Measurements from ENCODE around the gene GKN1. TPM values are rescaled to one million over a fixed set of nuclear protein-coding genes. Genes with fewer than 3 reads are reported as not detected.

Gene GKN1
- total and polyA plus RNA-seq, 7 experiments from 2014 or later = not detected

DNA sequence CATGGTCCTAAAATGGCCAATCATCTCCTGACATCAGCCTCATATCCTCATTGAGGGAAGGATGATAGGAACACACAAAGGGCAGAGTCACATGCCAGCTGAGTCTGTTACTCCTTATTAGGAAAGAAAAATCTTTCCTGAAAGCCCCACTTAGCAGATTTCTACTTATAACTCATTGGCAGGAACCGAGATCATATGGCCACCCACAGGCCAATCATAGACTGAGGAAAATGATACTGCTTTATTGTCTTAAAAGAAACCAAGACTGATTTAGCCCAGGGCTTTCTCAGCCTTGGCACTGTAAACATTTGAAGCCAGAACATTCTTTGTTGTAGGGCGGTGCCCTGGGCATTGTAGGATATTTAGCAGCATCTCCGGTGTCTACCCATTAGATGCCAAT, 40.4 kb upstream of the GKN1 start:
- no peaks in the 10 kb centered on the region for H3K4me1 Mint-ChIP-seq
- intact Hi-C loops (cut with micrococcal nuclease) = no loop called here

DNA sequence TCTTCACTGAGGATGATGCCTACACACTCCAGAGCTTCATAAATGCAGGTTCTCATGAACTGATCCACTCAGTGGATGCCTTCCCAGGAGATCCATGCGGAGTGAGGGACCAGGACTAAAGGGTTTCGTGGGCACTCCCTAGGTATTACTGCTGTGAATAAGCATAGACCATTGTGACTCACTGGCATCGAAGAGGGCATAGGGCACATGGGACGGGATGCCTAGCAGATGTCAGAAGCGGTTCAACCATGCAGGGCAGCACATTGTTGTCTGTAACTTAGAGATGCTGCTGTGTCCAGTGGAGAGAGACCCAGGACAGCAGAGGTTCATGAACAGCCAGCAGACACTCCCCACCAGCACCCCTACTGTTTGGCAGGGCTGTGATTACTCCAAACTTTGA, 39.0 kb upstream of the GKN1 start:
- CTCF ChIA-PET = interaction anchor here (0.6 to 1.2 kb wide), 2 partner anchors 9 to 24 kb away, joined by 3 to 5 read pairs; no protein-coding TSS in a partner anchor
- H3K36me3 ChIP-seq (ENCODE audit: control insufficient read depth in 2 of 3, insufficient read depth in 3 of 3, low read length in 3 of 3) = no peaks in the 10 kb centered on the region
- intact Hi-C loops (cut with micrococcal nuclease) = no loop called here
- Mint-ChIP-seq H3K27ac (no peak overlapping the region), H3K36me3 (no peaks in the 10 kb centered on the region), H3K4me3 (no peak overlapping the region), H3K4me1 (no peaks in the 10 kb centered on the region), H3K9me3 (peaks cover 0 to 6% (median 0%) of the 10 kb centered on the region in 11 donors), H3K27me3 (peaks cover 0 to 55% (median 6%) of the 10 kb centered on the region in 5 donors)
- no peaks in the 10 kb centered on the region for H3K9me3 ChIP-seq (ENCODE audit: control insufficient read depth in 2 of 3, low read length in 3 of 3)
- no peaks in the 10 kb centered on the region for H3K4me1 ChIP-seq (ENCODE audit: control insufficient read depth in 2 of 2, insufficient read depth in 2 of 2, low read length in 2 of 2)
- H3K4me3 ChIP-seq (ENCODE audit: low read length) = no peak overlapping the region
- peaks cover 0 to 4% of the 10 kb centered on the region in 2 donors for H3K27me3 ChIP-seq (ENCODE audit: control insufficient read depth in 2 of 2, insufficient read depth in 2 of 2, low read length in 2 of 2)
- DNase-seq (no peak), ATAC-seq (no peak)
- POLR2A ChIA-PET = no interaction called here
- H3K27ac ChIP-seq (ENCODE audit: low read depth, low read length) = no peak overlapping the region

More for the DNA sequence above, 40.4 kb upstream of the GKN1 start:
- ChIA-PET POLR2A (no interaction called here), CTCF (interaction anchor here (0.8 to 1.8 kb wide), 3 partner anchors 8 to 447 kb away, joined by 4 to 9 read pairs (median 5); no protein-coding TSS in a partner anchor)
- H3K36me3 Mint-ChIP-seq = no peaks in the 10 kb centered on the region
- Histone ChIP-seq H3K36me3 (ENCODE audit: control insufficient read depth in 2 of 3, insufficient read depth in 3 of 3, low read length in 3 of 3) (no peaks in the 10 kb centered on the region), H3K4me1 (ENCODE audit: control insufficient read depth in 2 of 2, insufficient read depth in 2 of 2, low read length in 2 of 2) (no peaks in the 10 kb centered on the region), H3K4me3 (ENCODE audit: low read length) (no peak overlapping the region), H3K27me3 (ENCODE audit: control insufficient read depth in 2 of 2, insufficient read depth in 2 of 2, low read length in 2 of 2) (peaks cover 0 to 4% of the 10 kb centered on the region in 2 donors), H3K9me3 (ENCODE audit: control insufficient read depth in 2 of 3, low read length in 3 of 3) (no peaks in the 10 kb centered on the region), H3K27ac (ENCODE audit: low read depth, low read length) (no peak overlapping the region)
- H3K4me3 Mint-ChIP-seq = no peak overlapping the region
- no peak overlapping the region for H3K27ac Mint-ChIP-seq
- ATAC-seq (no peak), DNase-seq (no peak)
- peaks cover 0 to 53% (median 4%) of the 10 kb centered on the region in 5 donors for H3K27me3 Mint-ChIP-seq
- H3K9me3 Mint-ChIP-seq = peaks cover 0 to 6% (median 0%) of the 10 kb centered on the region in 11 donors

DNA sequence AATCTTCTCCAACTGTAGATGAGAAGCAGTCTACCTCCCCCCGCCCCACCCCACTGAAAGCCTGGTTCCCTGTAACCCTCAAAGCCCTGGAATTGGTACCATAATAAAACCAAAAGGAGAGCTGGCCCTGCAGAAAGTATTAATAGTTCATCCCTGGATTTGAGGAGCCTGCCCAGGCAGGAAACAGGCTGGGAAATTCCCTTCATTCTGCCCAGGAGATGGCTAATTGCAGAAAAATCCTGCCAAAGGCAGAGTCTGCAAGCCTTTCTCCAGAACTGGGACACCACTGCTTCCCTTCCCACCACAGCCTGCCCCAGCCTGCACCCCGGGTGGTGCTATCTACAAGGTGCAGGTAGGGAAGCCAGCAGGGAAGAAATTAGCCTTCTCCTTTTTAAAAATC, 38.0 kb upstream of the GKN1 start:
- Mint-ChIP-seq H3K27ac (no peak overlapping the region), H3K4me1 (no peaks in the 10 kb centered on the region), H3K9me3 (peaks cover 0 to 6% (median 0%) of the 10 kb centered on the region in 11 donors), H3K27me3 (peaks cover 0 to 59% (median 8%) of the 10 kb centered on the region in 5 donors), H3K4me3 (no peak overlapping the region), H3K36me3 (no peaks in the 10 kb centered on the region)
- DNase-seq (no peak), ATAC-seq (no peak)
- Histone ChIP-seq H3K27me3 (ENCODE audit: control insufficient read depth in 2 of 2, insufficient read depth in 2 of 2, low read length in 2 of 2) (peaks cover 0 to 4% of the 10 kb centered on the region in 2 donors), H3K4me1 (ENCODE audit: control insufficient read depth in 2 of 2, insufficient read depth in 2 of 2, low read length in 2 of 2) (no peaks in the 10 kb centered on the region), H3K9me3 (ENCODE audit: control insufficient read depth in 2 of 3, low read length in 3 of 3) (no peaks in the 10 kb centered on the region), H3K36me3 (ENCODE audit: control insufficient read depth in 2 of 3, insufficient read depth in 3 of 3, low read length in 3 of 3) (no peaks in the 10 kb centered on the region), H3K4me3 (ENCODE audit: low read length) (no peak overlapping the region), H3K27ac (ENCODE audit: low read depth, low read length) (no peak overlapping the region)
- intact Hi-C loops (cut with micrococcal nuclease) = no loop called here
- ChIA-PET POLR2A (no interaction called here), CTCF (interaction anchor here (1.0 kb wide), 1 partner anchor 9 kb away, joined by 3 read pairs; no protein-coding TSS in a partner anchor)

DNA sequence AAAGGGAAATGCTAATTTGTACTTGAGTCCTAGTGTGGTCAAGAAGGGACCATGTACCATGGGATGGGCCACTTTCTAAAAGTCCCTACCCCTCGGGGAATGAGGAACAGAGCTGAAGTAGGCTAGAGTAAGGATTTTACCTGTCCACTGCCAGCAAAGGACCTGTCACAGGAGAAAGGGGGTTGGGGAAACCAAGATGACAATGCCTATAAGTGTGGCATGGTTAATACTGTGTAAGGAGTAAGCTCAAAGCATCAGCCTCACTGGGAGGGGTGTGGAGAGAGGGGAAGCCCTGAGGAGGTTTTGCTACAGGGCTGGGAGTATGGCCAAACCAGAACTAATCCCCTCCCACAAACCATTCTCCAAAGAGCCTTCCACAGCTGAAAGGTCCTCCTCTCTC, 37.5 kb upstream of the GKN1 start:
- H3K4me1 ChIP-seq (ENCODE audit: control insufficient read depth in 2 of 2, insufficient read depth in 2 of 2, low read length in 2 of 2) = no peaks in the 10 kb centered on the region
- H3K4me1 Mint-ChIP-seq = no peaks in the 10 kb centered on the region
- no peaks in the 10 kb centered on the region for H3K36me3 ChIP-seq (ENCODE audit: control insufficient read depth in 2 of 3, insufficient read depth in 3 of 3, low read length in 3 of 3)
- H3K9me3 Mint-ChIP-seq = peaks cover 0 to 6% (median 0%) of the 10 kb centered on the region in 11 donors
- peaks cover under 1 to 61% (median 12%) of the 10 kb centered on the region in 5 donors for H3K27me3 Mint-ChIP-seq
- no peak for DNase-seq
- intact Hi-C loops (cut with micrococcal nuclease) = no loop called here
- no peak overlapping the region for H3K27ac Mint-ChIP-seq
- H3K27ac ChIP-seq (ENCODE audit: low read depth, low read length) = no peak overlapping the region
- H3K36me3 Mint-ChIP-seq = no peaks in the 10 kb centered on the region
- no peak overlapping the region for H3K4me3 ChIP-seq (ENCODE audit: low read length)
- ChIA-PET CTCF (interaction anchor here (0.6 to 1.0 kb wide), 2 partner anchors 10 to 184 kb away, joined by 3 read pairs; no protein-coding TSS in a partner anchor), POLR2A (no interaction called here)
- H3K4me3 Mint-ChIP-seq = no peak overlapping the region
- no peaks in the 10 kb centered on the region for H3K9me3 ChIP-seq (ENCODE audit: control insufficient read depth in 2 of 3, low read length in 3 of 3)
- no peak for ATAC-seq
- peaks cover 0 to 4% of the 10 kb centered on the region in 2 donors for H3K27me3 ChIP-seq (ENCODE audit: control insufficient read depth in 2 of 2, insufficient read depth in 2 of 2, low read length in 2 of 2)

DNA sequence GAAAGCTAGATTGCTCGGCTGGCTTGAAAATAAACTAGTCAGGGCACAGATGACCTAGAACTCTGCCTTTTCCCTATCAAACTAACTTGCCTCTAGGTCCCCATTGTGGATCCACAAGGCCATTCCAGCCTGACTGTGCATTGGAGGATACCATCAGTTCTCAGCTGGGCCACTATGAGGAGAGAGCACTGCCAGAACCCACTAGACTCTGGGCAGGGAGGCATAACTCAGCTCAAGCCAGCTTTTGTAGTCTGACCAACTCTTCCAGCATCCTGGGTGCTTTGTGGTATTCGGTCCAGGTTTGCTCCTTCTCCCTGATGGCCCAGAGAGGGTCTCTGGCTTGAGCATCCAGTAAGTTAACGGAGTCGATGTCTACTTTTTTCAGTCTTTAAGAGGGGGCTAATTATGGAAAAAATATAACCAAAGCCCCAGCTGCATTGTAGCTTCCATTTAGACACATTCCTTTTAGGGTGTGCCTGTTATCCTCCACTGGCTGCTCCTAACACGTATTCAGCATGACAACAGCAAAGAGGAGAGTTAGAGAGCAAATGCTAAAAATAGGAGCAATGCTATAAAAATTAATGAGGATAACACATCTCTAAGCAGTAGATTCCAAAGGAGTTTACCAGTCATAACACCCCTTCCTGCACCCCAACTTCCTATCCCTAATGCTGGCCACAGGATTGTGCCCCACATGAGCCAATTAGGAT, 36.9 kb upstream of the GKN1 start:
- H3K9me3 Mint-ChIP-seq = peaks cover 0 to 6% (median 0%) of the 10 kb centered on the region in 11 donors
- Histone ChIP-seq H3K4me3 (ENCODE audit: low read length) (no peak overlapping the region), H3K27ac (ENCODE audit: low read depth, low read length) (no peak overlapping the region), H3K9me3 (ENCODE audit: control insufficient read depth in 2 of 3, low read length in 3 of 3) (no peaks in the 10 kb centered on the region), H3K27me3 (ENCODE audit: control insufficient read depth in 2 of 2, insufficient read depth in 2 of 2, low read length in 2 of 2) (peaks cover 0 to 4% of the 10 kb centered on the region in 2 donors), H3K36me3 (ENCODE audit: control insufficient read depth in 2 of 3, insufficient read depth in 3 of 3, low read length in 3 of 3) (no peaks in the 10 kb centered on the region), H3K4me1 (ENCODE audit: control insufficient read depth in 2 of 2, insufficient read depth in 2 of 2, low read length in 2 of 2) (no peaks in the 10 kb centered on the region)
- no peaks in the 10 kb centered on the region for H3K36me3 Mint-ChIP-seq
- no peak overlapping the region for H3K27ac Mint-ChIP-seq
- peaks cover 6 to 67% (median 16%) of the 10 kb centered on the region in 5 donors for H3K27me3 Mint-ChIP-seq
- intact Hi-C loops (cut with micrococcal nuclease) = no loop called here
- ATAC-seq (no peak), DNase-seq (no peak)
- no peaks in the 10 kb centered on the region for H3K4me1 Mint-ChIP-seq
- POLR2A ChIA-PET = no interaction called here
- no peak overlapping the region for H3K4me3 Mint-ChIP-seq
- CTCF ChIA-PET = interaction anchor here (0.5 to 0.6 kb wide), 3 partner anchors 184 to 342 kb away, joined by 3 to 7 read pairs (median 3); no protein-coding TSS in a partner anchor

DNA sequence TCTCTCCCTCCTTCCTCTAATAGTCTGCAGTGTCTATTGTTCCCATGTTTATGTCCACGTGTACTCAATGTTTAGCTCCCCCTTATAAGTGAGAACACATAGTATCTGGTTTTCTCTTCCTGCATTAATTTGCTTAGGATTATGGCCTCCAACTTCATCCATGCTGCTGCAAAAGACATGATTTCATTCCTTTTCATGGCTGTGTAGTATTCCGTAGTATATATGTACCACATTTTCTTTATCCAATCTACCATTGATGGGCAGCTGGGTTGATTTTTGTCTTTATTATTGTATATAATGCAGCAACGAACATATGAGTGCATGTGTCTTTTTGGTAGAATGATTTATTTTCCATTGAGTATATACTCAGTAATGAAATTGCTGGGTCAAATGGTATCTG, 35.5 kb upstream of the GKN1 start:
- H3K27ac Mint-ChIP-seq = no peak overlapping the region

More for the DNA sequence above, 35.5 kb upstream of the GKN1 start:
- DNase-seq = no peak
- Mint-ChIP-seq H3K36me3 (no peaks in the 10 kb centered on the region), H3K4me3 (no peak overlapping the region), H3K27me3 (peaks cover 13 to 67% (median 21%) of the 10 kb centered on the region in 5 donors), H3K4me1 (peaks cover 0 to 4% (median 0%) of the 10 kb centered on the region in 7 donors), H3K9me3 (peaks cover 0 to 6% (median 0%) of the 10 kb centered on the region in 11 donors)
- Histone ChIP-seq H3K4me3 (ENCODE audit: low read length) (no peak overlapping the region), H3K27me3 (ENCODE audit: control insufficient read depth in 2 of 2, insufficient read depth in 2 of 2, low read length in 2 of 2) (peaks cover 0 to 4% of the 10 kb centered on the region in 2 donors), H3K36me3 (ENCODE audit: control insufficient read depth in 2 of 3, insufficient read depth in 3 of 3, low read length in 3 of 3) (no peaks in the 10 kb centered on the region), H3K4me1 (ENCODE audit: control insufficient read depth in 2 of 2, insufficient read depth in 2 of 2, low read length in 2 of 2) (no peaks in the 10 kb centered on the region), H3K9me3 (ENCODE audit: control insufficient read depth in 2 of 3, low read length in 3 of 3) (no peaks in the 10 kb centered on the region), H3K27ac (ENCODE audit: low read depth, low read length) (no peak overlapping the region)
- ChIA-PET POLR2A (no interaction called here), CTCF (no interaction called here)
- intact Hi-C loops (cut with micrococcal nuclease) = no loop called here
- no peak for ATAC-seq

Measured in naive thymus-derived CD4-positive, alpha-beta T cell (primary cell).